ENCODE data around the gene HIVEP3. TPM values are rescaled to one million over a fixed set of nuclear protein-coding genes. Genes with fewer than 3 reads are reported as not detected.
"Not testable (repeated sequence)": the region's sequence is repeated elsewhere in the genome, so short reads cannot be mapped to it uniquely, and the experiment has no call there.

HIVEP3 gene
- total RNA-seq, 1 donor from 2014 or later = 0.77 TPM

- no peak for DNase-seq (ENCODE audit: low read depth in 2 of 2)
Measured at GRCh38 chr1:41562328-41562727, 356.4 kb downstream of the HIVEP3 start.

- DNase-seq (ENCODE audit: low read depth in 2 of 2) = no peak
Measured at GRCh38 chr1:41560931-41561330, 357.8 kb downstream of the HIVEP3 start.

- no peak for DNase-seq (ENCODE audit: low read depth in 2 of 2)
Measured at GRCh38 chr1:41560496-41560895, 358.2 kb downstream of the HIVEP3 start.

GRCh38 chr1:41559331-41559730, 359.4 kb downstream of the HIVEP3 start:
- no peak for DNase-seq (ENCODE audit: low read depth in 2 of 2)

GRCh38 chr1:41558761-41559171, 360.0 kb downstream of the HIVEP3 start:
- no peak for DNase-seq (ENCODE audit: low read depth in 2 of 2)

- DNase-seq (ENCODE audit: low read depth in 2 of 2) = no peak
Measured at GRCh38 chr1:41557751-41558455, 360.8 kb downstream of the HIVEP3 start.

GRCh38 chr1:41554746-41555145, 364.0 kb downstream of the HIVEP3 start:
- DNase-seq (ENCODE audit: low read depth in 2 of 2) = not testable (repeated sequence)

GRCh38 chr1:41547781-41548560, 370.8 kb downstream of the HIVEP3 start:
- no peak for DNase-seq (ENCODE audit: low read depth in 2 of 2)

- no peak for DNase-seq (ENCODE audit: low read depth in 2 of 2)
Measured at GRCh38 chr1:41547336-41547735, 371.4 kb downstream of the HIVEP3 start.

GRCh38 chr1:41546833-41547135, 371.9 kb downstream of the HIVEP3 start:
- no peak for DNase-seq (ENCODE audit: low read depth in 2 of 2)

- no peak for DNase-seq (ENCODE audit: low read depth in 2 of 2)
Measured at GRCh38 chr1:41545996-41546832, 372.5 kb downstream of the HIVEP3 start.

- DNase-seq (ENCODE audit: low read depth in 2 of 2) = no peak
Measured at GRCh38 chr1:41542196-41542930, 376.4 kb downstream of the HIVEP3 start.

GRCh38 chr1:41541592-41541952, 377.1 kb downstream of the HIVEP3 start:
- no peak for DNase-seq (ENCODE audit: low read depth in 2 of 2)

GRCh38 chr1:41540886-41541591, 377.7 kb downstream of the HIVEP3 start:
- peak in 1 of 2 donors; percentile 31 for DNase-seq (ENCODE audit: low read depth in 2 of 2)

GRCh38 chr1:41539999-41540398, 378.7 kb downstream of the HIVEP3 start:
- no peak for DNase-seq (ENCODE audit: low read depth in 2 of 2)

GRCh38 chr1:41539418-41539805, 379.3 kb downstream of the HIVEP3 start:
- DNase-seq (ENCODE audit: low read depth in 2 of 2) = no peak

GRCh38 chr1:41538741-41539417, 379.8 kb downstream of the HIVEP3 start:
- DNase-seq (ENCODE audit: low read depth in 2 of 2) = no peak

GRCh38 chr1:41537788-41538351, 380.9 kb downstream of the HIVEP3 start:
- peak in 1 of 2 donors; percentile 57 for DNase-seq (ENCODE audit: low read depth in 2 of 2)

GRCh38 chr1:41537251-41537650, 381.5 kb downstream of the HIVEP3 start:
- no peak for DNase-seq (ENCODE audit: low read depth in 2 of 2)

- DNase-seq (ENCODE audit: low read depth in 2 of 2) = no peak
Measured at GRCh38 chr1:41536361-41536802, 382.3 kb downstream of the HIVEP3 start.
